SK-N-SH (cell line): ENCODE measurements around the gene KLHL35.

ENCODE experiments used
- CHD2 ChIP-seq: fragments of 150-350 bp; IDR thresholded peaks from 2 replicates; pipeline ENCODE4 v1.6.1; 2018; ENCODE audit warnings: low read length; ENCODE audit not compliant: partially characterized antibody
- ELF1 ChIP-seq: IDR thresholded peaks from 2 replicates; pipeline ENCODE4 v1.4.0; 2012
- EP300 ChIP-seq, 2 experiments: IDR thresholded peaks; 2 replicates each; pipeline versions ENCODE4 v1.4.0 to v1.6.1; 2012; ENCODE audit warnings: borderline replicate concordance in 1 of 2, low read depth in 1 of 2, low read length in 1 of 2
- FOSL2 ChIP-seq: IDR thresholded peaks from 2 replicates; pipeline ENCODE4 v1.4.0; 2012; ENCODE audit warnings: low read depth, mild to moderate bottlenecking, moderate library complexity, borderline replicate concordance
- GABPA ChIP-seq: IDR thresholded peaks from 2 replicates; pipeline ENCODE4 v1.4.0; 2012; ENCODE audit warnings: low read depth, mild to moderate bottlenecking
- GATA2 ChIP-seq: sonication (generic); formaldehyde crosslinking; IDR thresholded peaks from 2 replicates; pipeline ENCODE4 v1.5.0; 2020; ENCODE audit warnings: mild to moderate bottlenecking, missing genetic modification reagents
- JUND ChIP-seq: IDR thresholded peaks from 2 replicates; pipeline ENCODE4 v1.4.0; 2012
- NRF1 ChIP-seq: IDR thresholded peaks from 2 replicates; pipeline ENCODE4 v1.6.1; 2012; ENCODE audit warnings: low read depth, mild to moderate bottlenecking, low read length
- RAD21 ChIP-seq: IDR thresholded peaks from 2 replicates; pipeline ENCODE4 v1.6.1; 2012; ENCODE audit warnings: mild to moderate bottlenecking, low read length
- RCOR1 ChIP-seq: fragments of 150-350 bp; IDR thresholded peaks from 2 replicates; pipeline ENCODE4 v1.6.1; 2017; ENCODE audit warnings: antibody characterized with exemption, low read length
- REST ChIP-seq: IDR thresholded peaks from 2 replicates; pipeline ENCODE4 v1.6.1; 2012; ENCODE audit warnings: mild to moderate bottlenecking, low read depth, low read length, moderate library complexity
- YY1 ChIP-seq: IDR thresholded peaks from 2 replicates; pipeline ENCODE4 v1.4.0; 2012; ENCODE audit warnings: low read depth, mild to moderate bottlenecking
- TF ChIP-seq, protein P1 (sequence below): fragments of 200-600 bp; sonication (generic); IDR thresholded peaks from 2 replicates; pipeline ENCODE4 v1.6.1; 2017; ENCODE audit warnings: antibody characterized with exemption, mild to moderate bottlenecking, moderate library complexity

GRCh38 chr11:75429902-75430713 lies 2.9 kb downstream of the KLHL35 start:
- no peak for TF ChIP-seq FOSL2
- TF ChIP-seq RAD21: no peak
- TF ChIP-seq, protein P1, sequence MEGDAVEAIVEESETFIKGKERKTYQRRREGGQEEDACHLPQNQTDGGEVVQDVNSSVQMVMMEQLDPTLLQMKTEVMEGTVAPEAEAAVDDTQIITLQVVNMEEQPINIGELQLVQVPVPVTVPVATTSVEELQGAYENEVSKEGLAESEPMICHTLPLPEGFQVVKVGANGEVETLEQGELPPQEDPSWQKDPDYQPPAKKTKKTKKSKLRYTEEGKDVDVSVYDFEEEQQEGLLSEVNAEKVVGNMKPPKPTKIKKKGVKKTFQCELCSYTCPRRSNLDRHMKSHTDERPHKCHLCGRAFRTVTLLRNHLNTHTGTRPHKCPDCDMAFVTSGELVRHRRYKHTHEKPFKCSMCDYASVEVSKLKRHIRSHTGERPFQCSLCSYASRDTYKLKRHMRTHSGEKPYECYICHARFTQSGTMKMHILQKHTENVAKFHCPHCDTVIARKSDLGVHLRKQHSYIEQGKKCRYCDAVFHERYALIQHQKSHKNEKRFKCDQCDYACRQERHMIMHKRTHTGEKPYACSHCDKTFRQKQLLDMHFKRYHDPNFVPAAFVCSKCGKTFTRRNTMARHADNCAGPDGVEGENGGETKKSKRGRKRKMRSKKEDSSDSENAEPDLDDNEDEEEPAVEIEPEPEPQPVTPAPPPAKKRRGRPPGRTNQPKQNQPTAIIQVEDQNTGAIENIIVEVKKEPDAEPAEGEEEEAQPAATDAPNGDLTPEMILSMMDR: no peak
- peak; percentile 72 for TF ChIP-seq NRF1
- TF ChIP-seq CHD2: no peak
- TF ChIP-seq JUND: no peak
- no peak for TF ChIP-seq YY1
- no peak for TF ChIP-seq GABPA
- TF ChIP-seq EP300 (IDR thresholded peaks at IDR 0.05; ENCODE audit: borderline replicate concordance in 1 of 2, low read depth in 1 of 2, low read length in 1 of 2): no peak
- no peak for TF ChIP-seq ELF1
- TF ChIP-seq REST: peak; percentile 87
- TF ChIP-seq GATA2: no peak
- TF ChIP-seq RCOR1: no peak
